Measurements from ENCODE around the gene HNRNPH3.

- TF ChIP-seq L3MBTL2 (conservative IDR thresholded peaks at IDR 0.05) (no peak), ARNT (IDR thresholded peaks at IDR 0.05) (no peak), FOXM1 (IDR thresholded peaks at IDR 0.05; ENCODE audit: borderline replicate concordance) (no peak), FOXA1 (IDR thresholded peaks at IDR 0.05) (no peak), CTBP1 (IDR thresholded peaks at IDR 0.05; ENCODE audit: borderline replicate concordance) (no peak), SUZ12 (IDR thresholded peaks at IDR 0.05) (no peak)
Observed at GRCh38 chr10:68303849-68304412, 27.9 kb upstream of the HNRNPH3 start.

All from HEK293T (cell line).